ENCODE data around the gene SNW1.
A peak's percentile ranks its signal among the peaks of the same experiment; 100 is the strongest.

SNW1 gene

DNA sequence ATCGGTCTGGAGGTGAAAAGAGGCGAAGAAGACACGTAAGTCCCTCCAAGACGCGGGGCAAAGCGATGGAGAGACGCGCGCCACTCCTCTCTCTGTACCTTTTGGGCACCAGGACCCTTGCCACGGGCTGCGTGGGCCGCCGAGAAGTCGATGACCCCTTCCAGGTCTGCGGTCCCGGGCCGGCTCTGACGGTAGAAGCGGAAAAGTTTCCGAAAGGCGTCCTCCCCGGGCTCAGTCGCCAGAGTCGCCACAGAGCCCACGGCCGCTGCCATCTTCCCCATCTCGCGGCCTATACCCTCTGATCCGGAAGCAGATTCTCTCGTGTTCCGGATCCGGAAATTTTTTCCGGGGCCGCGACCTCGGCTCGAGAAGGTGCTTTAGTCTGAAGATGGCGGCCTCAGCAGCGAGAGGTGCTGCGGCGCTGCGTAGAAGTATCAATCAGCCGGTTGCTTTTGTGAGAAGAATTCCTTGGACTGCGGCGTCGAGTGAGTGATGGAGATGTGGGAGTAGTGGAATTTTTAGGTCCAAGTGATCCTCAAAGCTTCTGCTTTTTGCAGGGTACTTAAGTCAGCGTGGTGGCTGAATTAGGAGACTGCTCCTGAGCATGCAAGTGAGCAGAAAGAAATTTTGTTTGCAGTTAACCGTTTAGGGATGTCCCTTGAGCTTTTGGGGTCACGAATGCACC lies 53.1 kb downstream of the SNW1 start, which contains the start of the genes ALKBH1 and SLIRP (continued):
- TF ChIP-seq TCF7L2 (IDR thresholded peaks at IDR 0.05; ENCODE audit: borderline replicate concordance, low read depth, low read length): peak; percentile 22; the same call in 1 of the 2 replicates
- TF ChIP-seq KLF16 (tag by site-specific recombination; IDR thresholded peaks at IDR 0.05): 0 out of 2 replicates have a peak, but pooled peaks have one; percentile 22
- TF ChIP-seq ZNF623 (tag by site-specific recombination; IDR thresholded peaks at IDR 0.05): no peak
- TF ChIP-seq, protein P1, sequence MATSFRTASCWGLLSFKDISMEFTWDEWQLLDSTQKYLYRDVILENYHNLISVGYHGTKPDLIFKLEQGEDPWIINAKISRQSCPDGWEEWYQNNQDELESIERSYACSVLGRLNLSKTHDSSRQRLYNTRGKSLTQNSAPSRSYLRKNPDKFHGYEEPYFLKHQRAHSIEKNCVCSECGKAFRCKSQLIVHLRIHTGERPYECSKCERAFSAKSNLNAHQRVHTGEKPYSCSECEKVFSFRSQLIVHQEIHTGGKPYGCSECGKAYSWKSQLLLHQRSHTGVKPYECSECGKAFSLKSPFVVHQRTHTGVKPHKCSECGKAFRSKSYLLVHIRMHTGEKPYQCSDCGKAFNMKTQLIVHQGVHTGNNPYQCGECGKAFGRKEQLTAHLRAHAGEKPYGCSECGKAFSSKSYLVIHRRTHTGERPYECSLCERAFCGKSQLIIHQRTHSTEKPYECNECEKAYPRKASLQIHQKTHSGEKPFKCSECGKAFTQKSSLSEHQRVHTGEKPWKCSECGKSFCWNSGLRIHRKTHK (tag by site-specific recombination; IDR thresholded peaks at IDR 0.05): no peak
- TF ChIP-seq SP7 (tag by site-specific recombination; IDR thresholded peaks at IDR 0.05): peak; percentile 39; the same call in 1 of the 2 replicates
- 0 out of 2 replicates have a peak, but pooled peaks have one; percentile 26 for TF ChIP-seq ZNF2 (tag by site-specific recombination; IDR thresholded peaks at IDR 0.05)
- no peak for TF ChIP-seq ZNF596 (tag by site-specific recombination; IDR thresholded peaks at IDR 0.05)
- peak; percentile 93 for TF ChIP-seq YY2 (tag by site-specific recombination; IDR thresholded peaks at IDR 0.05)
- TF ChIP-seq ZXDB (tag by site-specific recombination; IDR thresholded peaks at IDR 0.05): peak; percentile 51; the same call in 1 of the 2 replicates
- peak; percentile 54 for TF ChIP-seq ZNF335 (tag by site-specific recombination; conservative IDR thresholded peaks at IDR 0.05)
- TF ChIP-seq, protein P2, sequence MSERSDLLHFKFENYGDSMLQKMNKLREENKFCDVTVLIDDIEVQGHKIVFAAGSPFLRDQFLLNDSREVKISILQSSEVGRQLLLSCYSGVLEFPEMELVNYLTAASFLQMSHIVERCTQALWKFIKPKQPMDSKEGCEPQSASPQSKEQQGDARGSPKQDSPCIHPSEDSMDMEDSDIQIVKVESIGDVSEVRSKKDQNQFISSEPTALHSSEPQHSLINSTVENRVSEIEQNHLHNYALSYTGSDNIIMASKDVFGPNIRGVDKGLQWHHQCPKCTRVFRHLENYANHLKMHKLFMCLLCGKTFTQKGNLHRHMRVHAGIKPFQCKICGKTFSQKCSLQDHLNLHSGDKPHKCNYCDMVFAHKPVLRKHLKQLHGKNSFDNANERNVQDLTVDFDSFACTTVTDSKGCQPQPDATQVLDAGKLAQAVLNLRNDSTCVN (tag by site-specific recombination; optimal IDR thresholded peaks at IDR 0.05): peak; percentile 27
- TF ChIP-seq, protein P3, sequence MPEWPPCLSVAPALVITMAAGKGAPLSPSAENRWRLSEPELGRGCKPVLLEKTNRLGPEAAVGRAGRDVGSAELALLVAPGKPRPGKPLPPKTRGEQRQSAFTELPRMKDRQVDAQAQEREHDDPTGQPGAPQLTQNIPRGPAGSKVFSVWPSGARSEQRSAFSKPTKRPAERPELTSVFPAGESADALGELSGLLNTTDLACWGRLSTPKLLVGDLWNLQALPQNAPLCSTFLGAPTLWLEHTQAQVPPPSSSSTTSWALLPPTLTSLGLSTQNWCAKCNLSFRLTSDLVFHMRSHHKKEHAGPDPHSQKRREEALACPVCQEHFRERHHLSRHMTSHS (tag by site-specific recombination; IDR thresholded peaks at IDR 0.05): no peak
- TF ChIP-seq ZNF10 (tag by site-specific recombination; IDR thresholded peaks at IDR 0.05): no peak
- no peak for TF ChIP-seq ZFP41 (tag by site-specific recombination; IDR thresholded peaks at IDR 0.05; ENCODE audit: borderline replicate concordance)

DNA sequence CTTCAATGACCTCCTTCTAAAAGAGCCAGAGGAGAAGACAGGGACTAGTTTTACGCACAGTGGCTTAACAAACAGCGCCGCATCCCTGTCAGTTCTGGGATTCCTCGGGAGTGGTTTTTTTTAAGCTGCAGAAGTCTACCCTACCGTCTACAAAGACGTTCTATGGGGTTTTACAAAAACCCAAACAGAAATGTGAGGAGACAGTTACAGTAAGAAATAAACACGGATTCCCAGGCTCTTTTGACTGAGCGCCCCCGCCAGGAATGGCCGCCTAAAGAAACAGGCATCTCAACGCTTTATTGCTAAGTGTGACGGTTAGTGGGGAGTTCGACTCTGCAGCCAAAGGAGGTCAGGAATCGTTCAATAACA lies 53.6 kb downstream of the SNW1 start:
- POLR2A ChIA-PET: no interaction called here

More for the DNA sequence above, 53.6 kb downstream of the SNW1 start:
- H3K9me3 ChIP-seq (ENCODE audit: control insufficient read depth, insufficient read depth, low read depth, low read length): no peaks in the 10 kb centered on the region
- H3K36me3 ChIP-seq (ENCODE audit: control insufficient read depth in 2 of 2, insufficient read depth in 1 of 2, low read length in 2 of 2): peaks cover 43 to 52% of the 10 kb centered on the region in 2 experiments
- H3K4me3 ChIP-seq (ENCODE audit: low read depth, low read length): peak overlapping the region; percentile 95
- TF ChIP-seq ZNF843 (tag by site-specific recombination; IDR thresholded peaks at IDR 0.05) (no peak), ZNF654 (tag by site-specific recombination; IDR thresholded peaks at IDR 0.05; ENCODE audit: low read depth) (0 out of 2 replicates have a peak, but pooled peaks have one; percentile 11), PRDM1 (tag by site-specific recombination; IDR thresholded peaks at IDR 0.05) (no peak), ZBTB8A (tag by site-specific recombination; IDR thresholded peaks at IDR 0.05) (no peak), ZBTB20 (tag by site-specific recombination; IDR thresholded peaks at IDR 0.05) (peak; percentile 37), ZBTB21 (tag by site-specific recombination; IDR thresholded peaks at IDR 0.05) (no peak)
- TF ChIP-seq, protein P4, sequence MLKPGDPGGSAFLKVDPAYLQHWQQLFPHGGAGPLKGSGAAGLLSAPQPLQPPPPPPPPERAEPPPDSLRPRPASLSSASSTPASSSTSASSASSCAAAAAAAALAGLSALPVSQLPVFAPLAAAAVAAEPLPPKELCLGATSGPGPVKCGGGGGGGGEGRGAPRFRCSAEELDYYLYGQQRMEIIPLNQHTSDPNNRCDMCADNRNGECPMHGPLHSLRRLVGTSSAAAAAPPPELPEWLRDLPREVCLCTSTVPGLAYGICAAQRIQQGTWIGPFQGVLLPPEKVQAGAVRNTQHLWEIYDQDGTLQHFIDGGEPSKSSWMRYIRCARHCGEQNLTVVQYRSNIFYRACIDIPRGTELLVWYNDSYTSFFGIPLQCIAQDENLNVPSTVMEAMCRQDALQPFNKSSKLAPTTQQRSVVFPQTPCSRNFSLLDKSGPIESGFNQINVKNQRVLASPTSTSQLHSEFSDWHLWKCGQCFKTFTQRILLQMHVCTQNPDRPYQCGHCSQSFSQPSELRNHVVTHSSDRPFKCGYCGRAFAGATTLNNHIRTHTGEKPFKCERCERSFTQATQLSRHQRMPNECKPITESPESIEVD (tag by site-specific recombination; IDR thresholded peaks at IDR 0.05): no peak
- TF ChIP-seq, protein P5, sequence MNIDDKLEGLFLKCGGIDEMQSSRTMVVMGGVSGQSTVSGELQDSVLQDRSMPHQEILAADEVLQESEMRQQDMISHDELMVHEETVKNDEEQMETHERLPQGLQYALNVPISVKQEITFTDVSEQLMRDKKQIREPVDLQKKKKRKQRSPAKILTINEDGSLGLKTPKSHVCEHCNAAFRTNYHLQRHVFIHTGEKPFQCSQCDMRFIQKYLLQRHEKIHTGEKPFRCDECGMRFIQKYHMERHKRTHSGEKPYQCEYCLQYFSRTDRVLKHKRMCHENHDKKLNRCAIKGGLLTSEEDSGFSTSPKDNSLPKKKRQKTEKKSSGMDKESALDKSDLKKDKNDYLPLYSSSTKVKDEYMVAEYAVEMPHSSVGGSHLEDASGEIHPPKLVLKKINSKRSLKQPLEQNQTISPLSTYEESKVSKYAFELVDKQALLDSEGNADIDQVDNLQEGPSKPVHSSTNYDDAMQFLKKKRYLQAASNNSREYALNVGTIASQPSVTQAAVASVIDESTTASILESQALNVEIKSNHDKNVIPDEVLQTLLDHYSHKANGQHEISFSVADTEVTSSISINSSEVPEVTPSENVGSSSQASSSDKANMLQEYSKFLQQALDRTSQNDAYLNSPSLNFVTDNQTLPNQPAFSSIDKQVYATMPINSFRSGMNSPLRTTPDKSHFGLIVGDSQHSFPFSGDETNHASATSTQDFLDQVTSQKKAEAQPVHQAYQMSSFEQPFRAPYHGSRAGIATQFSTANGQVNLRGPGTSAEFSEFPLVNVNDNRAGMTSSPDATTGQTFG (tag by site-specific recombination; IDR thresholded peaks at IDR 0.05; ENCODE audit: borderline replicate concordance): no peak
- H3K4me1 ChIP-seq (ENCODE audit: control insufficient read depth, insufficient read depth, low read length): peaks cover 8% of the 10 kb centered on the region
- CTCF ChIA-PET: interaction anchor here (1.8 kb wide), 1 partner anchor 249 kb away, joined by 6 read pairs; the partner anchor contains the start of gene AHSA1
- H3K27ac ChIP-seq (ENCODE audit: extremely low read depth, low read depth, low read length): peak overlapping the region; percentile 56
